ENCODE results near the gene TENT4B.

TENT4B gene

DNA sequence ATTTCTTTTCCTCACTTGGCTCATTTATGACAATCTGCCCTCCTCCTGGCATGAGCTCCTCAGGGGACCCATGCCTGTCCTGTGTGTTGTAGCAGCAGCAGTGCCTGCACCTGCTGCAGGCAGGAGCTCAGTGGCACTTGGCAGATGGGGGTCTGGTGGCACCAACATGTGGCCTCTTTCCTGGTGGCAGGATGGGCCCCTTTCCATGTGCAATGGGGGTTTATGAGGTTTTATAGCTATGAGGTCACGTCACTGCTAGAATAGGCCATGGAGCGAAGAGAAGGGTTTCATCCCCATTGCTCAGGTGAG, 120.2 kb downstream of the TENT4B start:
- TF ChIP-seq EGR1 (IDR thresholded peaks at IDR 0.05) = no peak
- TF ChIP-seq, protein P1, sequence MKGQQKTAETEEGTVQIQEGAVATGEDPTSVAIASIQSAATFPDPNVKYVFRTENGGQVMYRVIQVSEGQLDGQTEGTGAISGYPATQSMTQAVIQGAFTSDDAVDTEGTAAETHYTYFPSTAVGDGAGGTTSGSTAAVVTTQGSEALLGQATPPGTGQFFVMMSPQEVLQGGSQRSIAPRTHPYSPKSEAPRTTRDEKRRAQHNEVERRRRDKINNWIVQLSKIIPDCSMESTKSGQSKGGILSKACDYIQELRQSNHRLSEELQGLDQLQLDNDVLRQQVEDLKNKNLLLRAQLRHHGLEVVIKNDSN (IDR thresholded peaks at IDR 0.05) = no peak
- TF ChIP-seq, protein P2, sequence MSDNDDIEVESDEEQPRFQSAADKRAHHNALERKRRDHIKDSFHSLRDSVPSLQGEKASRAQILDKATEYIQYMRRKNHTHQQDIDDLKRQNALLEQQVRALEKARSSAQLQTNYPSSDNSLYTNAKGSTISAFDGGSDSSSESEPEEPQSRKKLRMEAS (IDR thresholded peaks at IDR 0.05) = no peak
- no peak for TF ChIP-seq ZBTB7A (IDR thresholded peaks at IDR 0.05; ENCODE audit: low read depth)
- no peak for TF ChIP-seq FOXM1 (IDR thresholded peaks at IDR 0.05; ENCODE audit: borderline replicate concordance, low read depth)
- TF ChIP-seq TEAD4 (IDR thresholded peaks at IDR 0.05) = no peak
- TF ChIP-seq NFIC (IDR thresholded peaks at IDR 0.05) = no peak
- TF ChIP-seq CREB1 (IDR thresholded peaks at IDR 0.05; ENCODE audit: low read depth) = no peak
- TF ChIP-seq CEBPB (IDR thresholded peaks at IDR 0.05) = no peak
- no peak for TF ChIP-seq RAD21 (IDR thresholded peaks at IDR 0.05; ENCODE audit: low read depth)
- no peak for TF ChIP-seq TAF1 (IDR thresholded peaks at IDR 0.05; ENCODE audit: low read depth)
- TF ChIP-seq EP300 (IDR thresholded peaks at IDR 0.05; ENCODE audit: borderline replicate concordance) = no peak
- no peak for TF ChIP-seq YY1 (IDR thresholded peaks at IDR 0.05; ENCODE audit: low read depth)
- TF ChIP-seq, protein P3, sequence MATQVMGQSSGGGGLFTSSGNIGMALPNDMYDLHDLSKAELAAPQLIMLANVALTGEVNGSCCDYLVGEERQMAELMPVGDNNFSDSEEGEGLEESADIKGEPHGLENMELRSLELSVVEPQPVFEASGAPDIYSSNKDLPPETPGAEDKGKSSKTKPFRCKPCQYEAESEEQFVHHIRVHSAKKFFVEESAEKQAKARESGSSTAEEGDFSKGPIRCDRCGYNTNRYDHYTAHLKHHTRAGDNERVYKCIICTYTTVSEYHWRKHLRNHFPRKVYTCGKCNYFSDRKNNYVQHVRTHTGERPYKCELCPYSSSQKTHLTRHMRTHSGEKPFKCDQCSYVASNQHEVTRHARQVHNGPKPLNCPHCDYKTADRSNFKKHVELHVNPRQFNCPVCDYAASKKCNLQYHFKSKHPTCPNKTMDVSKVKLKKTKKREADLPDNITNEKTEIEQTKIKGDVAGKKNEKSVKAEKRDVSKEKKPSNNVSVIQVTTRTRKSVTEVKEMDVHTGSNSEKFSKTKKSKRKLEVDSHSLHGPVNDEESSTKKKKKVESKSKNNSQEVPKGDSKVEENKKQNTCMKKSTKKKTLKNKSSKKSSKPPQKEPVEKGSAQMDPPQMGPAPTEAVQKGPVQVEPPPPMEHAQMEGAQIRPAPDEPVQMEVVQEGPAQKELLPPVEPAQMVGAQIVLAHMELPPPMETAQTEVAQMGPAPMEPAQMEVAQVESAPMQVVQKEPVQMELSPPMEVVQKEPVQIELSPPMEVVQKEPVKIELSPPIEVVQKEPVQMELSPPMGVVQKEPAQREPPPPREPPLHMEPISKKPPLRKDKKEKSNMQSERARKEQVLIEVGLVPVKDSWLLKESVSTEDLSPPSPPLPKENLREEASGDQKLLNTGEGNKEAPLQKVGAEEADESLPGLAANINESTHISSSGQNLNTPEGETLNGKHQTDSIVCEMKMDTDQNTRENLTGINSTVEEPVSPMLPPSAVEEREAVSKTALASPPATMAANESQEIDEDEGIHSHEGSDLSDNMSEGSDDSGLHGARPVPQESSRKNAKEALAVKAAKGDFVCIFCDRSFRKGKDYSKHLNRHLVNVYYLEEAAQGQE (IDR thresholded peaks at IDR 0.05; ENCODE audit: low read depth) = no peak
- no peak for TF ChIP-seq TCF12 (IDR thresholded peaks at IDR 0.05; ENCODE audit: low read depth)

DNA sequence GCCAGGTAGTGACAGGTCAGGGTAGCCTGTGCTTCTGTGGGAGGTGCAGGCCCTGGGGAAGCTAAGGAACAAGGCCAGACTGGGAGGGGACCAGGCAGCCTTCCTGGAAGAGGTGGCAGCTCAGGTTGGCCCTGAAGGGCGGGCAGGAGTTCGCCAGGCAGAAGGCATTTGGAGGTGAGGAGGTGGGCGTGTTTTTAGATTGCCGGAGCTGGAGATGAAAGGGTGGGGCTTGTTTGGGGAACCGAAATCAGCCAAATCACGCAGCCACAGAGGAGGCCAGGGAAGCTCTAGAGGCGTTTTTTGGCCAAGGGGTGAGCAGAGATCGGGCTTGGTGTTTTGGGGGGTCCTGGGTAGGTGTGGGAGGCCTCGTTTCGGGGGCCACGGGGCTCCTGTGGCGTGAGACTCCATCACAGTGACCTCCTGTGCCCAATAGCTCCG, 120.8 kb downstream of the TENT4B start:
- TF ChIP-seq YY1 (IDR thresholded peaks at IDR 0.05; ENCODE audit: low read depth) (no peak), CREB1 (IDR thresholded peaks at IDR 0.05; ENCODE audit: low read depth) (no peak), TAF1 (IDR thresholded peaks at IDR 0.05; ENCODE audit: low read depth) (no peak), TCF12 (IDR thresholded peaks at IDR 0.05; ENCODE audit: low read depth) (no peak), ZBTB7A (IDR thresholded peaks at IDR 0.05; ENCODE audit: low read depth) (no peak), FOXM1 (IDR thresholded peaks at IDR 0.05; ENCODE audit: borderline replicate concordance, low read depth) (no peak), CEBPB (IDR thresholded peaks at IDR 0.05) (no peak), RAD21 (IDR thresholded peaks at IDR 0.05; ENCODE audit: low read depth) (no peak)
- TF ChIP-seq, protein P2 (IDR thresholded peaks at IDR 0.05) = no peak
- TF ChIP-seq, protein P3 (IDR thresholded peaks at IDR 0.05; ENCODE audit: low read depth) = no peak
- TF ChIP-seq, protein P1 (IDR thresholded peaks at IDR 0.05) = no peak

DNA sequence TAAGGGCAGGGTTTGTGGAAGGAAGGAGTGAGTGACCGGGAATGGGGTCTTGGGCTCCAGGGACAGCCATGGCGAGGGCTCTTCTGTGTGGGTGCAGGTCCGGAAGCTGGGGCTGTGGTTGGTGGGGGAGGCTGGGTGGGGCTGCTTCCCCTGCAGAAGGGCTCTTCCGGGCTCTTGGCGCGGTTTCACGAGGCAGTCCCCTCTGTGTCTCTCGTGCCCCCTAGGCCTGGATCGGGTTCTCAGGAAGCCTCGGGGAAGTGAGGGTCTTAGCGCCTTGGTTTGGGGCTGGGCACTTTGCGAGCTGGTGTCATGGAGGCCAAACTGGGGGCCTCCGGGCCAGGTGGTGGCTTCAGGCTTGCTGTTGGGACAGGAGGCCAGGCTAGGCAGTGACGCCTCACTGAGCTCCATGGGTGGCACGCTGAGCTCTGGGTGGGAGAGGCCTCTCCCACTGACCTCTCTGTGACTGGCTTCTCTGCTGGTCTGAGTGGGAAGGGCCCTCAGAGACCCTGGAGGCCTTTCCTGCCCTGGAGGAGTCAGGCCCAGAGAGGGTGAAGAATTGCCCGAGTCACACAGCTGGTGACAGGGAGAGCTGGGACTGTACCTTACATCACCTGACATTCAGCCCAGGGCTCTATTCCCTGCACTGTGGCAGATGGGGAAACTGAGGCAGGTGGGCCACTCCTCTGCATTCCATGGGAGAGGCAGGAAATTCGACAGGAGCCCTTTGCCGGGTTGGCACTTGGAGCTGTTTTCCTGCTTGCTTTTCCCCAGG, 121.4 kb downstream of the TENT4B start:
- TF ChIP-seq TCF12 (IDR thresholded peaks at IDR 0.05; ENCODE audit: low read depth) (no peak), EP300 (IDR thresholded peaks at IDR 0.05; ENCODE audit: borderline replicate concordance) (no peak)
- TF ChIP-seq, protein P1 (IDR thresholded peaks at IDR 0.05) = no peak

DNA sequence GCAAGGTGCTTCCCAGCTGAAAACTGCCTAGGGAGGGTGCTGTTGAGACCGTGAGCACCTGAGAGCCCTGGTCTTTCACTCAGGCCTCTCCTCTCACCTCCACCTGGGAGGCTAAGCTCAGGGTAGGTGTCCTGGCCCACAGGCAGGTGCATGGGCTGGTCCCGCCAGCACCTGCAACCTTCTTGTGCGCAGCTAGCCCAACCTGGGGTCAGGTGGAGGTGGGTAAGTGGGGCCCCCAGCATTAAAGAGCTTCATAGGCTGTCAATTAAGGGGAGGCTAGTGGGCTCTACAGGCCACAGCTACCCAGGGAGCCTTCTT, 122.0 kb downstream of the TENT4B start:
- no peak for TF ChIP-seq TCF12 (IDR thresholded peaks at IDR 0.05; ENCODE audit: low read depth)
- TF ChIP-seq, protein P2 (IDR thresholded peaks at IDR 0.05) = no peak
- TF ChIP-seq RAD21 (IDR thresholded peaks at IDR 0.05; ENCODE audit: low read depth) = no peak
- TF ChIP-seq TAF1 (IDR thresholded peaks at IDR 0.05; ENCODE audit: low read depth) = no peak
- TF ChIP-seq EP300 (IDR thresholded peaks at IDR 0.05; ENCODE audit: borderline replicate concordance) = no peak
- no peak for TF ChIP-seq CREB1 (IDR thresholded peaks at IDR 0.05; ENCODE audit: low read depth)
- no peak for TF ChIP-seq EGR1 (IDR thresholded peaks at IDR 0.05)
- TF ChIP-seq TEAD4 (IDR thresholded peaks at IDR 0.05) = no peak
- no peak for TF ChIP-seq CEBPB (IDR thresholded peaks at IDR 0.05)
- no peak for TF ChIP-seq ZBTB7A (IDR thresholded peaks at IDR 0.05; ENCODE audit: low read depth)
- no peak for TF ChIP-seq YY1 (IDR thresholded peaks at IDR 0.05; ENCODE audit: low read depth)
- TF ChIP-seq FOXM1 (IDR thresholded peaks at IDR 0.05; ENCODE audit: borderline replicate concordance, low read depth) = no peak
- no peak for TF ChIP-seq NFIC (IDR thresholded peaks at IDR 0.05)
- TF ChIP-seq, protein P3 (IDR thresholded peaks at IDR 0.05; ENCODE audit: low read depth) = no peak
- TF ChIP-seq, protein P1 (IDR thresholded peaks at IDR 0.05) = no peak
